Trophoblast cell (in vitro differentiated cells and primary cell): Measurements from ENCODE around the gene BAG1.

ENCODE experiments used
- DNase-seq, 2 donors: peaks; one replicate each; pipeline ENCODE4 v3.0.0-alpha.2; 2016
- H2AFZ ChIP-seq: 2 replicates; pipeline ENCODE4 v1.6.1; 2013; ENCODE audit warnings: low read length, moderate library complexity, mild to moderate bottlenecking; ENCODE audit not compliant: insufficient read depth, poor library complexity
- H2AK5ac ChIP-seq: 2 replicates; pipeline ENCODE4 v1.6.1; 2013; ENCODE audit warnings: mild to moderate bottlenecking, low read length
- H2BK120ac ChIP-seq: 2 replicates; pipeline ENCODE4 v1.6.1; 2013; ENCODE audit warnings: low read length, mild to moderate bottlenecking, moderate library complexity; ENCODE audit not compliant: insufficient read depth, poor library complexity
- H2BK12ac ChIP-seq: 2 replicates; pipeline ENCODE4 v1.6.1; 2013; ENCODE audit warnings: mild to moderate bottlenecking, low read length, moderate library complexity
- H2BK5ac ChIP-seq: 2 replicates; pipeline ENCODE4 v1.6.1; 2013; ENCODE audit warnings: low read length, low read depth, moderate library complexity, mild to moderate bottlenecking; ENCODE audit not compliant: poor library complexity
- H3K14ac ChIP-seq: 2 replicates; pipeline ENCODE4 v1.6.1; 2013; ENCODE audit warnings: mild to moderate bottlenecking, low read length
- H3K18ac ChIP-seq: 2 replicates; pipeline ENCODE4 v1.6.1; 2013; ENCODE audit warnings: mild to moderate bottlenecking, low read length
- H3K23ac ChIP-seq: 2 replicates; pipeline ENCODE4 v1.6.1; 2013; ENCODE audit warnings: low read length
- H3K27ac ChIP-seq: 2 replicates; pipeline ENCODE4 v1.5.1; 2013; ENCODE audit warnings: low read depth, mild to moderate bottlenecking, inconsistent platforms, low read length, moderate library complexity
- H3K27me3 ChIP-seq: 2 replicates; pipeline ENCODE4 v1.6.1; 2013; ENCODE audit warnings: inconsistent platforms, mild to moderate bottlenecking, low read length, moderate library complexity; ENCODE audit not compliant: insufficient read depth
- H3K36me3 ChIP-seq, 2 experiments: 1 replicate in 1 of 2; 2 replicates in 1 of 2; pipeline ENCODE4 v1.6.1; 2013; ENCODE audit warnings: low read length in 2 of 2, mild to moderate bottlenecking in 2 of 2, moderate library complexity in 1 of 2; ENCODE audit not compliant: insufficient read depth in 2 of 2, control insufficient read depth in 1 of 2
- H3K4ac ChIP-seq: 2 replicates; pipeline ENCODE4 v1.6.1; 2013; ENCODE audit warnings: low read depth, mild to moderate bottlenecking, low read length, moderate library complexity
- H3K4me1 ChIP-seq, 2 experiments: 1 replicate in 1 of 2; 2 replicates in 1 of 2; pipeline ENCODE4 v1.6.1; 2013; ENCODE audit warnings: low read length in 2 of 2, mild to moderate bottlenecking in 2 of 2, moderate library complexity in 1 of 2; ENCODE audit not compliant: insufficient read depth in 2 of 2, control insufficient read depth in 1 of 2
- H3K4me2 ChIP-seq: 2 replicates; pipeline ENCODE4 v1.6.1; 2013; ENCODE audit warnings: inconsistent platforms, mild to moderate bottlenecking, low read length, moderate library complexity
- H3K4me3 ChIP-seq: 2 replicates; pipeline ENCODE4 v1.5.1; 2013; ENCODE audit warnings: mild to moderate bottlenecking, low read depth, low read length, inconsistent platforms
- H3K79me1 ChIP-seq: one replicate; pipeline ENCODE4 v1.6.1; 2013; ENCODE audit warnings: low read length
- H3K79me2 ChIP-seq: 2 replicates; pipeline ENCODE4 v1.6.1; 2013; ENCODE audit warnings: low read length, mild to moderate bottlenecking; ENCODE audit not compliant: control insufficient read depth, insufficient read depth, poor library complexity
- H3K9ac ChIP-seq: 2 replicates; pipeline ENCODE4 v1.6.1; 2013; ENCODE audit warnings: mild to moderate bottlenecking, low read length
- H3K9me3 ChIP-seq: 2 replicates; pipeline ENCODE4 v1.6.1; 2013; ENCODE audit warnings: low read depth, mild to moderate bottlenecking, control low read depth, inconsistent platforms, low read length; ENCODE audit not compliant: insufficient read depth
- H4K12ac ChIP-seq: 2 replicates; pipeline ENCODE4 v1.6.1; 2013; ENCODE audit warnings: low read depth, mild to moderate bottlenecking, low read length, moderate library complexity
- H4K8ac ChIP-seq: 2 replicates; pipeline ENCODE4 v1.6.1; 2013; ENCODE audit warnings: low read depth, mild to moderate bottlenecking, low read length, moderate library complexity
- H4K91ac ChIP-seq: one replicate; pipeline ENCODE4 v1.6.1; 2013; ENCODE audit warnings: low read depth, mild to moderate bottlenecking, low read length, moderate library complexity
- WGBS: extraction: QIAGEN DNeasy Blood & Tissue Kit; methylation state at CpG from one replicate; pipeline ENCODE4 v1.1.7; 2013; ENCODE audit warnings: missing lambda C conversion rate; ENCODE audit not compliant: insufficient read length, insufficient coverage; ENCODE audit errors: extremely low coverage; 5-methylcytosine and 5-hydroxymethylcytosine counted together

BAG1 gene

GRCh38 chr9:33225319-33226147 lies 39.0 kb downstream of the BAG1 start:
- H3K79me1 ChIP-seq = no peaks in the 10 kb centered on the region
- H3K18ac ChIP-seq = no peak overlapping the region
- WGBS = no CpG with 5 or more reads among the region's 6 CpGs
- H2BK5ac ChIP-seq = no peak overlapping the region
- peaks cover 2% of the 10 kb centered on the region for H3K9me3 ChIP-seq
- H4K8ac ChIP-seq = no peak overlapping the region
- no peak overlapping the region for H3K4me3 ChIP-seq
- H3K9ac ChIP-seq = no peak overlapping the region
- no peak overlapping the region for H2AFZ ChIP-seq
- no peak overlapping the region for H2AK5ac ChIP-seq
- peak; percentile 76 to 96 for DNase-seq
- H3K36me3 ChIP-seq = no peaks in the 10 kb centered on the region
- H3K4me1 ChIP-seq = peaks cover 0 to 8% of the 10 kb centered on the region in 2 experiments
- H2BK120ac ChIP-seq = no peak overlapping the region
- H4K91ac ChIP-seq = no peak overlapping the region
- H3K4ac ChIP-seq = no peak overlapping the region
- no peak overlapping the region for H3K14ac ChIP-seq
- H2BK12ac ChIP-seq = no peak overlapping the region
- no peak overlapping the region for H4K12ac ChIP-seq
- H3K27ac ChIP-seq = no peak overlapping the region
- H3K27me3 ChIP-seq = no peaks in the 10 kb centered on the region
- H3K23ac ChIP-seq = no peak overlapping the region
- H3K4me2 ChIP-seq = no peak overlapping the region
- H3K79me2 ChIP-seq = no peaks in the 10 kb centered on the region

- H3K79me2 ChIP-seq = no peaks in the 10 kb centered on the region
- no peak overlapping the region for H2AFZ ChIP-seq
- H3K36me3 ChIP-seq = no peaks in the 10 kb centered on the region
- H3K14ac ChIP-seq = no peak overlapping the region
- H2BK120ac ChIP-seq = peak overlapping the region; percentile 46
- H3K4ac ChIP-seq = no peak overlapping the region
- H3K4me2 ChIP-seq = no peak overlapping the region
- H3K27me3 ChIP-seq = no peaks in the 10 kb centered on the region
- DNase-seq = no peak
- H3K27ac ChIP-seq = no peak overlapping the region
- H2BK12ac ChIP-seq = no peak overlapping the region
- H3K23ac ChIP-seq = no peak overlapping the region
- WGBS = no CpG with 5 or more reads among the region's 1 CpG
- no peaks in the 10 kb centered on the region for H3K79me1 ChIP-seq
- no peak overlapping the region for H4K91ac ChIP-seq
- H3K4me1 ChIP-seq = no peaks in the 10 kb centered on the region
- no peak overlapping the region for H4K8ac ChIP-seq
- H3K9me3 ChIP-seq = peaks cover 2% of the 10 kb centered on the region
- no peak overlapping the region for H2BK5ac ChIP-seq
- no peak overlapping the region for H3K9ac ChIP-seq
- H3K18ac ChIP-seq = no peak overlapping the region
- no peak overlapping the region for H2AK5ac ChIP-seq
- no peak overlapping the region for H4K12ac ChIP-seq
- no peak overlapping the region for H3K4me3 ChIP-seq
Measured at GRCh38 chr9:33223696-33224095, 40.8 kb downstream of the BAG1 start.

- Histone ChIP-seq H3K27ac (no peak overlapping the region), H2AFZ (no peak overlapping the region), H3K9ac (no peak overlapping the region), H3K4me1 (no peaks in the 10 kb centered on the region), H3K14ac (no peak overlapping the region), H3K4me3 (no peak overlapping the region), H3K79me2 (no peaks in the 10 kb centered on the region), H2BK12ac (no peak overlapping the region), H2BK120ac (no peak overlapping the region), H2BK5ac (no peak overlapping the region), H3K36me3 (no peaks in the 10 kb centered on the region), H3K23ac (no peak overlapping the region), H3K4me2 (no peak overlapping the region), H3K9me3 (peaks cover 2% of the 10 kb centered on the region), H3K4ac (no peak overlapping the region), H4K12ac (no peak overlapping the region), H4K91ac (no peak overlapping the region), H4K8ac (no peak overlapping the region), H3K79me1 (no peaks in the 10 kb centered on the region), H3K18ac (no peak overlapping the region), H3K27me3 (no peaks in the 10 kb centered on the region), H2AK5ac (no peak overlapping the region)
- no peak for DNase-seq
- no CpG with 5 or more reads among the region's 3 CpGs for WGBS
Measured at GRCh38 chr9:33222031-33222430, 42.5 kb downstream of the BAG1 start.

GRCh38 chr9:33221568-33221884 lies 43.0 kb downstream of the BAG1 start:
- no peaks in the 10 kb centered on the region for H3K79me1 ChIP-seq
- H3K18ac ChIP-seq = no peak overlapping the region
- H3K14ac ChIP-seq = no peak overlapping the region
- DNase-seq = no peak
- H3K23ac ChIP-seq = no peak overlapping the region
- no peak overlapping the region for H3K9ac ChIP-seq
- H2BK12ac ChIP-seq = no peak overlapping the region
- no peaks in the 10 kb centered on the region for H3K27me3 ChIP-seq
- no peak overlapping the region for H4K8ac ChIP-seq
- no peak overlapping the region for H2BK5ac ChIP-seq
- no peak overlapping the region for H3K27ac ChIP-seq
- peak overlapping the region; percentile 11 for H2AK5ac ChIP-seq
- H3K79me2 ChIP-seq = no peaks in the 10 kb centered on the region
- H4K12ac ChIP-seq = no peak overlapping the region
- no peak overlapping the region for H2BK120ac ChIP-seq
- no CpG with 5 or more reads among the region's 3 CpGs for WGBS
- no peak overlapping the region for H3K4me3 ChIP-seq
- no peaks in the 10 kb centered on the region for H3K36me3 ChIP-seq
- H3K4me2 ChIP-seq = no peak overlapping the region
- H2AFZ ChIP-seq = no peak overlapping the region
- no peak overlapping the region for H4K91ac ChIP-seq
- H3K4me1 ChIP-seq = no peaks in the 10 kb centered on the region
- H3K4ac ChIP-seq = no peak overlapping the region
- H3K9me3 ChIP-seq = peaks cover 2% of the 10 kb centered on the region
